H1 (cell line): ENCODE results near the gene SOS1. TPM values are rescaled to one million over a fixed set of nuclear protein-coding genes. Genes with fewer than 3 reads are reported as not detected.

ENCODE experiments used
- CTCF ChIA-PET: fragments of 300-600 bp; sonication (Branson Sonifier 250); formaldehyde crosslinking; loops from one replicate; lab custom pipeline; 2021; ENCODE audit not compliant: partially characterized antibody; lab: Charles Lee
- POLR2A ChIA-PET: fragments of 300-600 bp; sonication (Branson Sonifier 250); formaldehyde crosslinking; loops from one replicate; lab custom pipeline; 2021; ENCODE audit warnings: inconsistent platforms; ENCODE audit not compliant: partially characterized antibody; lab: Charles Lee
- DNase-seq, 2 experiments: peaks; one replicate each; pipeline versions ENCODE4 v3.0.0 to v3.0.0-alpha.2; 2010 to 2022; ENCODE audit warnings: low spot score in 2 of 2, low read depth in 1 of 2, mixed read lengths in 1 of 2
- FAIRE-seq: peaks from 2 replicates; lab custom pipeline; 2011; peaks lifted over from hg19 to GRCh38; lab: Jason Lieb, UNC
- H2AFZ ChIP-seq: 2 replicates; pipeline ENCODE4 v1.8.1; 2012; ENCODE audit warnings: low read length, inconsistent platforms
- H2AK5ac ChIP-seq: 2 replicates; pipeline ENCODE4 v1.6.1; 2013; ENCODE audit warnings: low read depth, low read length
- H2BK120ac ChIP-seq: replicated peaks from 2 replicates; pipeline ENCODE3; 2013; ENCODE audit warnings: low read depth, low read length, inconsistent platforms
- H2BK12ac ChIP-seq: 2 replicates; pipeline ENCODE4 v1.6.1; 2013; ENCODE audit warnings: low read depth, low read length
- H2BK15ac ChIP-seq: 2 replicates; pipeline ENCODE4 v1.6.1; 2013; ENCODE audit warnings: low read length
- H2BK20ac ChIP-seq: 2 replicates; pipeline ENCODE4 v1.6.1; 2013; ENCODE audit warnings: low read length
- H2BK5ac ChIP-seq: 2 replicates; pipeline ENCODE4 v1.6.1; 2013; ENCODE audit warnings: low read depth, low read length
- H3K14ac ChIP-seq: 2 replicates; pipeline ENCODE4 v1.6.1; 2013; ENCODE audit warnings: inconsistent platforms; ENCODE audit not compliant: insufficient read length
- H3K18ac ChIP-seq: 2 replicates; pipeline ENCODE4 v1.6.1; 2013; ENCODE audit warnings: low read length; ENCODE audit errors: extremely low read depth
- H3K23ac ChIP-seq: 2 replicates; pipeline ENCODE4 v1.6.1; 2013; ENCODE audit warnings: inconsistent platforms; ENCODE audit not compliant: insufficient read length
- H3K23me2 ChIP-seq: 2 replicates; pipeline ENCODE4 v1.6.1; 2013; ENCODE audit warnings: low read depth, low read length
- H3K27ac ChIP-seq: 2 replicates; pipeline ENCODE4 v1.6.1; 2011; ENCODE audit warnings: low read depth, low read length, inconsistent platforms
- H3K27me3 ChIP-seq, 4 experiments: replicated peaks in 1 of 4; 1 replicate in 1 of 4; 2 replicates in 3 of 4; pipeline versions ENCODE4 v1.6.1 to v1.8.1; 2011 to 2013; ENCODE audit warnings: low read length in 3 of 4, mild to moderate bottlenecking in 3 of 4, inconsistent platforms in 2 of 4, mixed read lengths in 2 of 4, moderate library complexity in 1 of 4; ENCODE audit not compliant: control insufficient read depth in 3 of 4, insufficient read depth in 3 of 4; ENCODE audit errors: extremely low read depth in 1 of 4
- H3K36me3 ChIP-seq, 4 experiments: 2 replicates each; pipeline versions ENCODE4 v1.6.1 to v1.8.1; 2011 to 2013; ENCODE audit warnings: mild to moderate bottlenecking in 4 of 4, low read length in 3 of 4, moderate library complexity in 2 of 4, control low read depth in 1 of 4, inconsistent platforms in 1 of 4; ENCODE audit not compliant: insufficient read depth in 4 of 4, control insufficient read depth in 2 of 4
- H3K4ac ChIP-seq: replicated peaks from 2 replicates; pipeline ENCODE3; 2013; ENCODE audit warnings: low read length, low read depth, mixed read lengths, inconsistent platforms; ENCODE audit not compliant: insufficient read length
- H3K4me1 ChIP-seq, 4 experiments: replicated peaks in 1 of 4; 1 replicate in 1 of 4; 2 replicates in 3 of 4; pipeline versions ENCODE4 v1.6.1 to v1.8.1; 2011 to 2013; ENCODE audit warnings: low read length in 3 of 4, inconsistent platforms in 2 of 4, mixed read lengths in 1 of 4; ENCODE audit not compliant: insufficient read depth in 4 of 4, control insufficient read depth in 3 of 4
- H3K4me2 ChIP-seq, 2 experiments: 2 replicates each; pipeline versions ENCODE4 v1.6.1 to v1.8.1; 2011 to 2013; ENCODE audit warnings: low read depth in 2 of 2, low read length in 2 of 2, control low read depth in 1 of 2, inconsistent platforms in 1 of 2, mild to moderate bottlenecking in 1 of 2; ENCODE audit not compliant: insufficient read depth in 1 of 2
- H3K4me3 ChIP-seq, 4 experiments: fragments of 200-600, 300-600 bp in 1 of 4; sonication (generic), shearing (Covaris generic), sonication (Bioruptor Twin) in 1 of 4; 2 replicates each; pipeline versions ENCODE4 v1.5.1 to v1.8.1; 2011 to 2016; ENCODE audit warnings: low read length in 4 of 4, low read depth in 3 of 4, control low read depth in 2 of 4, inconsistent platforms in 2 of 4, mild to moderate bottlenecking in 2 of 4, mixed read lengths in 1 of 4, moderate library complexity in 1 of 4; ENCODE audit not compliant: insufficient read depth in 2 of 4; ENCODE audit errors: extremely low read depth in 1 of 4
- H3K56ac ChIP-seq: replicated peaks from 2 replicates; pipeline ENCODE3; 2013; ENCODE audit warnings: low read depth, mild to moderate bottlenecking, mixed read lengths, low read length, inconsistent platforms; ENCODE audit not compliant: insufficient read length
- H3K79me1 ChIP-seq: 2 replicates; pipeline ENCODE4 v1.6.1; 2013; ENCODE audit warnings: low read depth, low read length, control low read depth
- H3K79me2 ChIP-seq, 2 experiments: 2 replicates each; pipeline versions ENCODE4 v1.6.1 to v1.8.1; 2012 to 2013; ENCODE audit warnings: low read length in 2 of 2, mild to moderate bottlenecking in 2 of 2, inconsistent platforms in 1 of 2; ENCODE audit not compliant: insufficient read depth in 2 of 2, control insufficient read depth in 1 of 2
- H3K9ac ChIP-seq, 4 experiments: replicated peaks in 1 of 4; 1 replicate in 1 of 4; 2 replicates in 3 of 4; pipeline versions ENCODE4 v1.6.1 to v1.8.1; 2011 to 2013; ENCODE audit warnings: low read depth in 3 of 4, low read length in 3 of 4, control low read depth in 2 of 4, mild to moderate bottlenecking in 2 of 4, moderate library complexity in 2 of 4, inconsistent platforms in 1 of 4; ENCODE audit errors: extremely low read depth in 1 of 4
- H3K9me3 ChIP-seq, 2 experiments: 2 replicates each; pipeline versions ENCODE4 v1.6.1 to v1.8.1; 2012 to 2013; ENCODE audit warnings: mild to moderate bottlenecking in 2 of 2, moderate library complexity in 2 of 2, control low read depth in 1 of 2, inconsistent platforms in 1 of 2, low read depth in 1 of 2, low read length in 1 of 2, mixed read lengths in 1 of 2; ENCODE audit not compliant: insufficient read depth in 2 of 2
- H4K20me1 ChIP-seq, 2 experiments: replicated peaks in 1 of 2; 2 replicates each; pipeline versions ENCODE3 to v1.8.1; 2011 to 2013; ENCODE audit warnings: inconsistent platforms in 2 of 2, low read length in 2 of 2, mild to moderate bottlenecking in 1 of 2; ENCODE audit not compliant: insufficient read depth in 2 of 2, control insufficient read depth in 1 of 2
- H4K5ac ChIP-seq: 2 replicates; pipeline ENCODE4 v1.6.1; 2013; ENCODE audit warnings: low read length, low read depth, mixed read lengths, inconsistent platforms; ENCODE audit not compliant: insufficient read length
- H4K8ac ChIP-seq: 2 replicates; pipeline ENCODE4 v1.8.0; 2013; ENCODE audit warnings: mild to moderate bottlenecking, moderate library complexity, low read length, inconsistent platforms; ENCODE audit not compliant: insufficient read depth; ENCODE audit errors: extremely low read depth
- H4K91ac ChIP-seq: replicated peaks from 2 replicates; pipeline ENCODE3; 2013; ENCODE audit warnings: low read length, mixed read lengths, inconsistent platforms; ENCODE audit not compliant: insufficient read length
- MAFK ChIP-seq: IDR thresholded peaks from 2 replicates; pipeline ENCODE4 v1.6.1; 2012; ENCODE audit warnings: low read depth, mild to moderate bottlenecking, improper control_type of control experiment, low read length
- YY1 ChIP-seq: IDR thresholded peaks from 2 replicates; pipeline ENCODE4 v1.6.1; 2011; ENCODE audit warnings: low read depth, mild to moderate bottlenecking, low read length
- WGBS, 2 experiments: shearing (Covaris generic) in 1 of 2; methylation state at CpG; one replicate each; pipeline versions ENCODE4 v1.1.6 to v1.1.7; 2013 to 2015; ENCODE audit warnings: low lambda C conversion rate in 2 of 2, mixed read lengths in 2 of 2, inconsistent platforms in 1 of 2, low coverage in 1 of 2, missing lambda C conversion rate in 1 of 2; ENCODE audit not compliant: insufficient replicate concordance in 2 of 2, insufficient coverage in 1 of 2, insufficient read length in 1 of 2; ENCODE audit errors: extremely low coverage in 1 of 2, missing lambda C conversion rate in 1 of 2; 5-methylcytosine and 5-hydroxymethylcytosine counted together
- polyA plus RNA-seq, 7 experiments: library from polyadenylated mRNA; depleted of rRNA in 3 of 7; stranded (reverse) in 5 of 7; unstranded in 2 of 7; fragments of >200 nt in 5 of 7; fragments of 200-250 nt in 2 of 7; gene quantifications; 1 replicate in 5 of 7; 2 replicates in 1 of 7; 4 replicates in 1 of 7; pipeline versions ENCODE4 v1.2.1 to v1.2.3, GENCODE V29; 2011 to 2013; ENCODE audit warnings: missing spikeins in 2 of 7, mixed read lengths in 2 of 7
- total RNA-seq: library from RNA; stranded (reverse); fragmentation: NEBNext Ultra II Directional; extraction: Animal tissue kit (Norgen Biotek cat#: 25700); gene quantifications from 2 replicates; pipeline ENCODE4 v1.2.1, GENCODE V29; 2021

Gene SOS1
- total and polyA plus RNA-seq, 2 of the 8 experiments (the other 6 are each of a cell fraction or from before 2014, with no cell fraction given) = 25.7 to 27.0 TPM

DNA sequence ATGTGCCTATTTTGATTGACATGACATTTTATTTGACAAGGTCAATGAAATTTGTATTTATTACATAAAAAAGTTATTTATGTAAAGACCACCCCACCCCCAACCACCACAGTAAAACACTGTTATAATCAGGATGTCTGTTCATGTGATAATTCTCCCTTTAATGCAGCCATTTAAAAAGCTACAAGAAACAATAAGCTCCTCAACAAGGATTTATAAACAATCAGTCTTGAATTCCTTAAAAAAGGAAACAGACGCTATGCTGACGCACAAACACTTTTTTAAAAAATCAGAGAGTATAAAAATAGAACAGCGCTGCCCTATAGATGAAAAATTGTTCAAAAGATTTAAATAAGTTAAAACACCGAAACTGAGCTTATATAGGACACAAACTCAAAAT is 102.2 kb downstream of the SOS1 start:
- FAIRE-seq (no peak), DNase-seq (no peak)
- no peaks in the 10 kb centered on the region for H3K79me2 ChIP-seq
- H2BK120ac ChIP-seq = no peak overlapping the region
- no peaks in the 10 kb centered on the region for H4K20me1 ChIP-seq
- H4K91ac ChIP-seq = no peak overlapping the region
- 79% methylated on average over 4 of the region's 4 CpGs; no CpG with 5 or more reads in 1 of the 2 experiments for WGBS, 2 experiments
- no peak overlapping the region for H2AFZ ChIP-seq
- H2BK20ac ChIP-seq = no peak overlapping the region
- H3K4me1 ChIP-seq = peaks cover 0 to 4% (median under 1%) of the 10 kb centered on the region in 4 experiments; a peak in 2 of 7 replicates
- no peaks in the 10 kb centered on the region for H3K23me2 ChIP-seq
- H3K56ac ChIP-seq = no peak overlapping the region
- no peaks in the 10 kb centered on the region for H3K9me3 ChIP-seq
- H3K18ac ChIP-seq = no peak overlapping the region
- no peak overlapping the region for H3K14ac ChIP-seq
- no peaks in the 10 kb centered on the region for H3K79me1 ChIP-seq
- H3K4ac ChIP-seq = no peak overlapping the region
- CTCF ChIA-PET = interaction anchor here (1.5 kb wide), 1 partner anchor 10 kb away, joined by 4 read pairs; no protein-coding TSS in a partner anchor
- POLR2A ChIA-PET = no interaction called here
- H3K9ac ChIP-seq = no peak overlapping the region
- H3K27me3 ChIP-seq = no peaks in the 10 kb centered on the region
- H4K8ac ChIP-seq = no peak overlapping the region
- H3K4me3 ChIP-seq = no peak overlapping the region; a peak in 1 of 8 replicates
- H3K23ac ChIP-seq = no peak overlapping the region
- H3K27ac ChIP-seq = no peak overlapping the region
- no peak overlapping the region for H2BK15ac ChIP-seq
- no peak overlapping the region for H2BK5ac ChIP-seq
- no peak overlapping the region for H3K4me2 ChIP-seq
- H4K5ac ChIP-seq = no peak overlapping the region
- H3K36me3 ChIP-seq = peaks cover 0 to 2% (median 0%) of the 10 kb centered on the region in 4 experiments; a peak in 3 of 8 replicates
- no peak overlapping the region for H2AK5ac ChIP-seq
- H2BK12ac ChIP-seq = no peak overlapping the region
- TF ChIP-seq YY1 = no peak
- no peak for TF ChIP-seq MAFK
